ENCODE data around the gene SLC29A3.
A peak's percentile ranks its signal among the peaks of the same experiment; 100 is the strongest.

The SLC29A3 gene

DNA sequence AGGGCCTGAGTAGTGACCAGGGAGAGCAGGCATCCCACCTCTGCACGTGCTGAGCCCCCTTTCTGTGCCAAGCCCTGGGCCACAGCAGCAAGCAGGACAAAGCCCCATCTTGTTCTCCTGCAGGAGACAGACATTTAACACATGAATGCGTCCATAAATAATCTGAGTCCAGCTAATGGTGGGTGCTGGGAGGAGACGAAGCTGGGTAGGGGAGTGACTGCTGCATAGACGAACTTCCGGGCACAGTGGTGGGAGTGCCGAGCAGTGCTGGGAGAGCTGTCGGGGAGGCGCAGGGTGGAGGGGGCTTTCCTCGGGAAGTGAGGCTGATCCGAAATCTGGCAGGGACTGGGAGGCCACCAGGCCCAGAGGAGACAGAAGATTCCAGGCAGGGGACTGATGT lies 35.2 kb upstream of the SLC29A3 start:
- H3K9me3 ChIP-seq: no peaks in the 10 kb centered on the region
- no peaks in the 10 kb centered on the region for H3K27me3 ChIP-seq
- H3K4me1 ChIP-seq: peaks cover 11% of the 10 kb centered on the region
- H3K36me3 ChIP-seq: peaks cover 93% of the 10 kb centered on the region
- DNase-seq: no peak
- TF ChIP-seq, protein P1, sequence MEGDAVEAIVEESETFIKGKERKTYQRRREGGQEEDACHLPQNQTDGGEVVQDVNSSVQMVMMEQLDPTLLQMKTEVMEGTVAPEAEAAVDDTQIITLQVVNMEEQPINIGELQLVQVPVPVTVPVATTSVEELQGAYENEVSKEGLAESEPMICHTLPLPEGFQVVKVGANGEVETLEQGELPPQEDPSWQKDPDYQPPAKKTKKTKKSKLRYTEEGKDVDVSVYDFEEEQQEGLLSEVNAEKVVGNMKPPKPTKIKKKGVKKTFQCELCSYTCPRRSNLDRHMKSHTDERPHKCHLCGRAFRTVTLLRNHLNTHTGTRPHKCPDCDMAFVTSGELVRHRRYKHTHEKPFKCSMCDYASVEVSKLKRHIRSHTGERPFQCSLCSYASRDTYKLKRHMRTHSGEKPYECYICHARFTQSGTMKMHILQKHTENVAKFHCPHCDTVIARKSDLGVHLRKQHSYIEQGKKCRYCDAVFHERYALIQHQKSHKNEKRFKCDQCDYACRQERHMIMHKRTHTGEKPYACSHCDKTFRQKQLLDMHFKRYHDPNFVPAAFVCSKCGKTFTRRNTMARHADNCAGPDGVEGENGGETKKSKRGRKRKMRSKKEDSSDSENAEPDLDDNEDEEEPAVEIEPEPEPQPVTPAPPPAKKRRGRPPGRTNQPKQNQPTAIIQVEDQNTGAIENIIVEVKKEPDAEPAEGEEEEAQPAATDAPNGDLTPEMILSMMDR (IDR thresholded peaks at IDR 0.05; ENCODE audit: low read depth, low read length): no peak
- H3K4me3 ChIP-seq (ENCODE audit: low read depth, low read length): no peak overlapping the region

DNA sequence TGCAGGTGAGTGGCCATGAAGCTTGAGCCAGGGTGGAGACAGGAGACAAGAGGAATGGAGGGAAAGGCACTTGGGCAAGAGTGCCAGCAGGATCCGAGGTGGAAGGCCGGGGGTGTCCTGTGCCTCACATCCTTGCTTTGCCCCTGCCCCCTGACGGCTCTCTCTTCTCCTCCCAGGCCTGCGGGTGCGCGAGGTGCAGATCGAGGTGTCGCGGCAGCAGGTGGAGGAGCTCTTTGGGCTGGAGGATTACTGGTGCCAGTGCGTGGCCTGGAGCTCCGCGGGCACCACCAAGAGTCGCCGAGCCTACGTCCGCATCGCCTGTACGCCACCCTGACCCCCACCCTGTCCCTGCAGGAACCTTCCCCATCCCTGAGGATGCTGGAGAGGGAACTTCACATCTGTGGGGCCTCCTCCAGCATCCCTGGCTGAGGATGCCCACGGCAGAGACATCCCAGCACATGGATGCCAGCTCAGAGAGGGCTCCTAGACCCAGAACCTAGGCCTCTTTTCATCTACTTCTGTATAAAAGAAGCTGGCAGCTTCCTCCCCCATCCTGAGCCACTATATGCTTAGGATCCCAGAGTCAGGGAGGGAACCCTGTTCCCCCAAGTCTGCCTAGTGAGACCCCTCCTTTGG lies 34.4 kb upstream of the SLC29A3 start:
- no peak overlapping the region for H3K4me3 ChIP-seq (ENCODE audit: low read depth, low read length)
- peaks cover 5% of the 10 kb centered on the region for H3K4me1 ChIP-seq
- peaks cover 96% of the 10 kb centered on the region for H3K36me3 ChIP-seq
- TF ChIP-seq, protein P1 (IDR thresholded peaks at IDR 0.05; ENCODE audit: low read depth, low read length): no peak
- no peak for DNase-seq
- no peaks in the 10 kb centered on the region for H3K27me3 ChIP-seq
- no peaks in the 10 kb centered on the region for H3K9me3 ChIP-seq

DNA sequence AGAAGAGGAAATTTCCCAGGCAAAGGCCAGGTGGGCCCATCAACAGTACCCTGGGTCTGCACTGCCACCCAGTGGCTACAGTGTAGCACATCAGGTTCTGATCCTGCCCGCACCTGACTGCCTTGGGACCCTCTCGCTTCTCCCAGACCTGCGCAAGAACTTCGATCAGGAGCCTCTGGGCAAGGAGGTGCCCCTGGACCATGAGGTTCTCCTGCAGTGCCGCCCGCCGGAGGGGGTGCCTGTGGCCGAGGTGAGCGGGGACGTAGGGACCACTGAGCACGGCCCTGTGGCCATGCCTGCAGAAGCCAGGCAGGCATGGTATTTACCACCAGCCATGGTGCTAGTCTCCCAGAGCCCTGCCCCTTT lies 33.9 kb upstream of the SLC29A3 start:
- TF ChIP-seq, protein P1 (IDR thresholded peaks at IDR 0.05; ENCODE audit: low read depth, low read length): peak; percentile 70
- Histone ChIP-seq H3K27me3 (no peaks in the 10 kb centered on the region), H3K36me3 (peaks cover 96% of the 10 kb centered on the region), H3K9me3 (no peaks in the 10 kb centered on the region), H3K4me3 (ENCODE audit: low read depth, low read length) (no peak overlapping the region), H3K4me1 (peaks cover 2% of the 10 kb centered on the region; the same call in 1 of the 2 replicates)
- peak; percentile 67 for DNase-seq

DNA sequence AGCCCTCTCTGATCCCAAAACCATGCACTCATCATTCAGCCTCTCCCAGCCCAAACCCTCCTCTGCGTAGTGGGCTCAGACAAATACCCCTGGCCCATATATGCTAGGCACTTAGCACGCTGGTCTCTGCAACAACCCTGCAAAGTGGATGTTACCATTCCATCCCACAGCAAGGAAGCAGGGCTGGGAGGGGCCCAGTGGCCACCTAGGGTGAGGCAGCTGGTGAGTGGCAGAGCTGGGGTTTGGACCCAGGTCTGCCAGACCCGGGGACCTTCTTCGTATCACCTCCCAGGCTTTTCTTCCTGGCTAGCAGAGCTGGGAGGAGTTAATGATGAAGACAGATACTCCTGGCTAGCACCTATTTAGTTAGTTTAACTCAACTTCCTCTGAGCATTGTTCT lies 33.1 kb upstream of the SLC29A3 start:
- TF ChIP-seq, protein P1 (IDR thresholded peaks at IDR 0.05; ENCODE audit: low read depth, low read length): no peak
- Histone ChIP-seq H3K27me3 (no peaks in the 10 kb centered on the region), H3K9me3 (no peaks in the 10 kb centered on the region), H3K4me3 (ENCODE audit: low read depth, low read length) (no peak overlapping the region), H3K36me3 (peaks cover 96% of the 10 kb centered on the region), H3K4me1 (peaks cover 4% of the 10 kb centered on the region; the same call in 1 of the 2 replicates)
- no peak for DNase-seq

- no peak for DNase-seq
- Histone ChIP-seq H3K27me3 (no peaks in the 10 kb centered on the region), H3K4me3 (ENCODE audit: low read depth, low read length) (no peak overlapping the region), H3K36me3 (peaks cover 98% of the 10 kb centered on the region), H3K4me1 (peaks cover 4% of the 10 kb centered on the region; the same call in 1 of the 2 replicates), H3K9me3 (no peaks in the 10 kb centered on the region)
- TF ChIP-seq, protein P1 (IDR thresholded peaks at IDR 0.05; ENCODE audit: low read depth, low read length): no peak
Measured at GRCh38 chr10:71286521-71287294, 32.4 kb upstream of the SLC29A3 start.

- H3K4me3 ChIP-seq (ENCODE audit: low read depth, low read length): no peak overlapping the region
- H3K36me3 ChIP-seq: peaks cover 98% of the 10 kb centered on the region
- H3K27me3 ChIP-seq: no peaks in the 10 kb centered on the region
- DNase-seq: no peak
- no peaks in the 10 kb centered on the region for H3K9me3 ChIP-seq
- TF ChIP-seq, protein P1 (IDR thresholded peaks at IDR 0.05; ENCODE audit: low read depth, low read length): no peak
- H3K4me1 ChIP-seq: peaks cover 4% of the 10 kb centered on the region; the same call in 1 of the 2 replicates
Measured at GRCh38 chr10:71287456-71287855, 31.6 kb upstream of the SLC29A3 start.

Measured in BE2C (cell line).